HuH-7.5 (cell line): ENCODE results near the gene EIF3L.
"Not testable (repeated sequence)": the region's sequence is repeated elsewhere in the genome, so short reads cannot be mapped to it uniquely, and the experiment has no call there.

Experiments used
- DNase-seq: peaks from one replicate; pipeline ENCODE4 v3.0.0; 2011; ENCODE audit warnings: low spot score

The EIF3L gene

DNA sequence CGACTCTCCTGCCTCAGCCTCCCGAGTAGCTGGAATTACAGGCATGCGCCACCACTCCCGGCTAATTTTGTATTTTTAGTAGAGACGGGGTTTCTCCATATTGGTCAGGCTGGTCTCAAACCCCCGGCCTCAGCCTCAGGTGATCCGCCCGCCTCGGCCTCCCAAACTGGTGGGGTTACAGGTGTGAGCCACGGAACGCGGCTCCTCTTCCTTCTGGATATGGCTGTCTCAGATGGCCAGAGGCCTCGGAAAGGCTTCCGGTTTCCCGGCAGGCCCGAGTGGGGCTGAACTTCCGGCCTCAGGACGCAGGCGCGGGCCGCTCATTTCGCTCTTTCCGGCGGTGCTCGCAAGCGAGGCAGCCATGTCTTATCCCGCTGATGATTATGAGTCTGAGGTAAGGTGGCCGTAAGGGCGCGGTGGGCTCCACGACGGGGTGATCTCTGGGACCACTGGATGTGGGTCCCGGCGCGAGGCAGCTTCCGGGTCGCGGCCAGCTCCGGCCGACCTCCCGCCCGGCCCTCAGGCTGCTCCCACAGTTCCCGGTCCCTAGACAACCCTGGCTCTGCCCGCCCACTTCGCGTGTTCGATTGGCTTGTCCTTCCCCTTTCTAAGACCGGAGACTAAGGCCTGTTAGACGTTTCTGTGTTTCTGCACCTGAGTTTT, at the start of gene EIF3L:
EIF3L (plus strand) TSS at position 331 of the 663 bp plus-strand sequence; CDS start at position 362, 31 bp downstream.
- DNase-seq: peak; percentile 87

DNA sequence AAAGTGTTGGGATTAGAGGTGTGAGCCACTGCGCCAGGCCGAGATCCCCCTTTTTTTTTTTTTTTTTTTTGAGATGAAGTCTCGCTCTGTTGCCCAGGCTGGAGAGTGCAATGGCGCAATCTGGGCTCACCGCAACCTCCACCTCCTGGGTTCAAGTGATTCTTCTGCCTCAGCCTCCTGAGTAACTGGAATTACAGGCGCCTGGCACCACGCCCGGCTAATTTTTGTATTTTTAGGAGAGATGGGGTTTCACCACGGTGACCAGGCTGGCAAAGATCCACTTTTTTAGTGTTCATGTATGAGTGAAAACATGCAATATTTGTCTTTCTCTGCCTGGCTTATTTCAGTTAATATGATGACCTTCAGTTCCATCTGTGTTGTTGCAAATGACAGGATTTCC, 49.2 kb upstream of the EIF3L start:
- not testable (repeated sequence) for DNase-seq

DNA sequence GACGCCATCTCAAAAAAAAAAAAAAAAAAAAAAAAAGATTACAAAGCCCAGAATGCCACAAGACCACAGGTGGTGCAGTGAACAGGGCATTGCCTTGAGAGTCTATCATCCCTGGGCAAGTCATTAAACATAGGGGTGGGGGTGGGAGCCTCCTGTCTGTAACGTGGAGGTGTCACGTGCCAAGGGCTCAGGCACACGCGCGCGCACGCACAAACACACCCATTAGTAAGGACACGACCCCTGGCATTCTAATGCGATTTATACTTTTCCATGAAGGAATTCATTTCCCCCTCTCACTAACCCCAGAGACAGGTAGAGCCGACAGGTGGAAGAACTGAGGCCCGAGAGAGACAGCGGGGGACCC, 47.3 kb upstream of the EIF3L start:
- DNase-seq: no peak

DNA sequence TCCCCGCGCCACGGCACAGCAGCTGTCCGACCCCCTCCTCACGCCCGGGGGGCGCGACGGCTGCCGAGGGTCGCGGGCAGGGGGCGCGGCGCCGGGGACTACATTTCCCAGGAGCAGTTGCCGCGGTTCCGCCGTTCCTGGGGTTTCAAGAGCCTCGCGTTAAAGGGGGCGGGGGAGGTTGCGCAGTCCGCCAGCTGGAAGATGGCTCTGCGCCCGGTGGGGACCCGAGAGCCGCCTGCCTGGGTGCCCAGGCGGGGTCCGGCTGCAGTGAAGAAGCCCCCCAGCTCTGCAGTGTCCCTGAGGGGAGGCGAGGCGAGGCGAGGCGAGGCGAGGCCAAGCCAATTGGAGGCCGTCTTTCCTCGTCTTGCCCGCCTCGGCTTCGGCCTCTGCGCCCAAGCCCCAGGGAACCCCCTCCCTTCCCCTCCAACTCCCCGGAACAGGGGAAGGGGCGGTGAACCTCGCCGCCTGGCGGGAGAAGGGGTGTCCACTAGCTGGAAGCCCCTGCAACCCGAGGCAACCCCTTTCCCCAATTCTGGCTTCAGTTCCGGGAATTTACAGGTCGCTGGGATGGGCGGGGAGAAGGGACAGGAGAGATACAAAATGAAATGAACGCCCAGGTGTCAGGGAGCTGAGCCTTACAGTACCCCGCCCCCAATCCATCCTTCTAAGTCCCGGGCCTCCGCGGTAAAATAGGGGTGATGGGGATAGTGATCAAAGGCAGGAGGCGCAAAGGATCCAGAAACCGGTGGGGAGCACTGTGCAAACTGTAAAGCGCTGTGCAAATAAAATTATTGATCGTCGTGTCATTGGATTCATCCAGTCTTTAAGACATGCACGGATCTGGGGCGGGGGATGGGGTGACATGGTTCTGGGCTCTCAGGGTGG, 46.7 kb upstream of the EIF3L start:
- peak; percentile 75 for DNase-seq

DNA sequence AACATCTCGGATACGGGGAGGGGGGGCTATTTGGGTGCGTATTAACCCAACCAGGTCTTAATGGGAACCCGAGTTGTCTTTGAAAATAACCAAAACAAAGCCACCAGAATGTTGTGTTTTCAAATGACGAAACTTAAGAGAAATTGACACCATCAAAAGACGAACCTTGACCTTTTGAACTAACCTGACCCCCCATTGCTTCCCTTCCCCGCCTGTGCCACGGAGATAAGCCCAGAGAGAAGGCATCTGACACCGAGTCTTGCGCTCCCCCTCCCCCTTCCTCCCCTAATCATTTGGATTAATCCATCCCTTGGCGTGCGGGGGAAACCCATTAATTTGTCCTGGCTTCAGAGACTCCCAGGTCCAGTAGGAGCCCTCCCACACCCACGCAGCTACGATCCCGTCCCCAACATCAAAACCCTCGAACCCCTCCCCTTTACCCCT, 46.0 kb upstream of the EIF3L start:
- no peak for DNase-seq

DNA sequence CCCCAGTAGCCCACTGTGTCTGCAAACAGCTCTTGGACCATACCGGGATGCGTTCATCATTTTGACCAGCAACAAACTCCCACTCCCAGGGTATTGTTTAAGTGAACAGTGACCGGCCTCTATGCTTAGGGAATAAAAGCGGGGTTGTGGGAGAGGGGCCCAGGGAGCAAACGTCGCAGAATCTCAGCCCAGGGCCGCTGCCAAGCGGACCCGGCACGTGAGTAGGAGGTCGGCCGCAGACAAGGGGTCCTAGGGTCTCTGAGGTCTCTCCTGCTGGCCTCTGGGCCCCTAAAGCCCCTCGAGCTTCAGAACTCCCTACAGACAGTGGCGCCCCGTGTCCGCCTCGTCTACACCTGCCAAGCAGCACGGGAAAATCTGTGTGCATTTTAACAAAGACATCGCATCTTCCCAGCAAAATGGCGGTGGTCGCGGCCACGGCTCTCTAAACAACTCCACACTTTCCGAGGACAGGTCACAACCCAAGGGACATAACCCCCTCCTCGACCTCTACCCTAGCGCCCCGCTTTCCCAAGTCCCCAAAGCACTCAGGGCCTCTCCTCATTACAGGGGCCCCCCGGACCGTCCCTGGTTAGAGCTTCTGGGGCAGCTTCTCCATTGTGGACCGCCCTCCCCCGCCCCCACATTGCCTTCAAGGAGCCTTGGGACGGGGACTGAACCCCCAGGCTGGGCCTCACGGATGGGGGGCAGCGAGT, 45.4 kb upstream of the EIF3L start:
- DNase-seq: no peak

DNA sequence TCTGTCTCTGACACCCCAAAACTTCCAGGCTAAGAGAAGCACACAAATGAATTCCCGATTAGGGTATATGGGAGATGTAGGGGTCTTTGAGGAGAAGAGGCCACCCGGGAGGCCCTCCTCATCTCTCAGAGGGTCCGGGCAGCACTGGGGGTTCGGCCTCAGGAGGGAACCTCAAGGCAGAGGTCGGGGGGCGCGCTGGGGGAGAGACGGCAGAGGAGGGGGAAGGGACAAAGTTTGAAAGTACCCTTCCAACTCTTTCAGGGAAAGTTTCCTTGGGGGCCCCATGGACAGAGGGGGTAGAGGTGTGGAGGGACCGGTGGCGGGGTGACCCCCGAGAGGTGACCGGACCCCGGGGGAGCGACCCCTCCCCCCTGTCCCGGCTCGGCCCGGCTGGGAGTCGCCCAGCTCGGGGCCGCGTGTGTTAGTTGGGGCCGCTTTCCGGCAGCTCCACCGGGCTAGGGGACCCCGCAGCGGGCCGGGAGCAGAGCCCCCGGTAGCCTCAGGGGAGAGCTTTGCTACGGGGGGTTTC, 44.8 kb upstream of the EIF3L start:
- DNase-seq: no peak

DNA sequence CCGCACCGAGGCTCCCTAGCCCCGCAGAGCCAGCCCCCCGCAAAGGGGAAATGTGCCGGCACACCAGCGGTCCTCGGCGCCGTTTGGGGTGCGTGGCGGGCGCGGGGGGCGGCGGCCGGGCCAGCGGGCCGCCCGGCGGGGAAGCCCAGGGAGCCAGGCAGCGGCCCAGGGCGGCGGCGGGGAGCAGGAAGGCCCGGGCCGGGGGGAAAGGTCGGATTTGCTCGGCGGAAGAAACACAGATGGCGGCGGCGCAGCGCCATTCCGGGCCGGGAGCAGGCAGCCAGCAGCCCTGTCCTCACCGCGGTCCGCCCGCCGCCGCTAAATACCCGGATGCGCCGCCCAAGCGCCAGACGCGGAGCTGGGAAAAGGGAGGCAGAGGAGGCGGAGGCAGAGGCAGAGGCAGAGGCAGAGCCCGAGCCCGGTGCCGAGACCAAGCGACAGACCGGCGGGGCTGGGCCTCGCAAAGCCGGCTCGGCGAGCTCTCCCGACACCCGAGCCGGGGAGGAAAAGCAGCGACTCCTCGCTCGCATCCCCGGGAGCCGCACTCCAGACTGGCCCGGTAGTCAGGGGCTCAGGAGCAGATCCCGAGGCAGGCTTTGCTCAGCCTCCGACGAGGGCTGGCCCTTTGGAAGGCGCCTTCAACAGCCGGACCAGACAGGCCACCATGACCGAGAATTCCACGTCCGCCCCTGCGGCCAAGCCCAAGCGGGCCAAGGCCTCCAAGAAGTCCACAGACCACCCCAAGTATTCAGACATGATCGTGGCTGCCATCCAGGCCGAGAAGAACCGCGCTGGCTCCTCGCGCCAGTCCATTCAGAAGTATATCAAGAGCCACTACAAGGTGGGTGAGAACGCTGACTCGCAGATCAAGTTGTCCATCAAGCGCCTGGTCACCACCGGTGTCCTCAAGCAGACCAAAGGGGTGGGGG, 44.1 kb upstream of the EIF3L start:
- DNase-seq: peak; percentile 86

DNA sequence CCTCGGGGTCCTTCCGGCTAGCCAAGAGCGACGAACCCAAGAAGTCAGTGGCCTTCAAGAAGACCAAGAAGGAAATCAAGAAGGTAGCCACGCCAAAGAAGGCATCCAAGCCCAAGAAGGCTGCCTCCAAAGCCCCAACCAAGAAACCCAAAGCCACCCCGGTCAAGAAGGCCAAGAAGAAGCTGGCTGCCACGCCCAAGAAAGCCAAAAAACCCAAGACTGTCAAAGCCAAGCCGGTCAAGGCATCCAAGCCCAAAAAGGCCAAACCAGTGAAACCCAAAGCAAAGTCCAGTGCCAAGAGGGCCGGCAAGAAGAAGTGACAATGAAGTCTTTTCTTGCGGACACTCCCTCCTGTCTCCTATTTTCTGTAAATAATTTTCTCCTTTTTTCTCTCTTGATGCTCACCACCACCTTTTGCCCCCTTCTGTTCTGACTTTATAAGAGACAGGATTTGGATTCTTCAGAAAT, 43.4 kb upstream of the EIF3L start:
- DNase-seq: no peak

DNA sequence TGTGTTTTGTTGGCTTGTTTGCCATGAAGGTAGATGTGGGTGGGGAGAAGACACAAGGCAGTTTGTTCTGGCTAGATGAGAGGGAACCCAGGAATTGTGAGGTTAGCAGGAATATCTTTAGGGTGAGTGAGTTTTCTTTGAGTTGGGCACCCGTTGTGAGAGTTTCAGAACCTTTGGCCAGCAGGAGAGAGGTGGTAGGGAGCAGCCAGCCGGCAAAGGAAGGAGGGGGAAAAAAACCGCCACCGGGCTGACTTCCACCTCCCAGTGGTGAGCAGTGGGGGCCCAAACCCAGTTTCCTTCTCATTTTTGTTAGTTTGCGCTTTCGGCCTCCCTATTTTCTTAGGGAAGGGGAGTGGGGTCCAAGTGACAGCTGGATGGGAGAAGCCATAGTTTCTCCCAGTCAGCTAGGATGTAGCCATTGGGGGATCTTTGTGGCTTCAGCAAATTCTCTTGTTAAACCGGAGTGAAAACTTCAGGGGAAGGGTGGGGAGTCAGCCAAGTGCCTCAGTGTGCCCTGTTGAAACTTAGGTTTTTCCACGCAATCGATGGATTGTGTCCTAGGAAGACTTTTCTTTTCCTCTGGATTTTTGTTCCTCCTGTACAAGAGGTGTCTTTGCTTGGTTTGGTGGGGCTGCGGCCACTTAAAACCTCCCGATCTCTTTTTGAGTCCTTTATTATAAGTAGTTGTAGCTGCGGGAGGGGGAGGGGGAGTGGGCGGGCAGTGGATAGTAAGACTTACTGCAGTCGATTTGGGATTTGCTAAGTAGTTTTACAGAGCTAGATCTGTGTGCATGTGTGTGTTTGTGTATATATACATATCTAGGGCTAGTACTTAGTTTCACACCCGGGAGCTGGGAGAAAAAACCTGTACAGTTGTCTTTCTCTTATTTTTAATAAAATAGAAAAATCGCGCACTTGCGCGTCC, 42.5 kb upstream of the EIF3L start:
- DNase-seq: no peak

DNA sequence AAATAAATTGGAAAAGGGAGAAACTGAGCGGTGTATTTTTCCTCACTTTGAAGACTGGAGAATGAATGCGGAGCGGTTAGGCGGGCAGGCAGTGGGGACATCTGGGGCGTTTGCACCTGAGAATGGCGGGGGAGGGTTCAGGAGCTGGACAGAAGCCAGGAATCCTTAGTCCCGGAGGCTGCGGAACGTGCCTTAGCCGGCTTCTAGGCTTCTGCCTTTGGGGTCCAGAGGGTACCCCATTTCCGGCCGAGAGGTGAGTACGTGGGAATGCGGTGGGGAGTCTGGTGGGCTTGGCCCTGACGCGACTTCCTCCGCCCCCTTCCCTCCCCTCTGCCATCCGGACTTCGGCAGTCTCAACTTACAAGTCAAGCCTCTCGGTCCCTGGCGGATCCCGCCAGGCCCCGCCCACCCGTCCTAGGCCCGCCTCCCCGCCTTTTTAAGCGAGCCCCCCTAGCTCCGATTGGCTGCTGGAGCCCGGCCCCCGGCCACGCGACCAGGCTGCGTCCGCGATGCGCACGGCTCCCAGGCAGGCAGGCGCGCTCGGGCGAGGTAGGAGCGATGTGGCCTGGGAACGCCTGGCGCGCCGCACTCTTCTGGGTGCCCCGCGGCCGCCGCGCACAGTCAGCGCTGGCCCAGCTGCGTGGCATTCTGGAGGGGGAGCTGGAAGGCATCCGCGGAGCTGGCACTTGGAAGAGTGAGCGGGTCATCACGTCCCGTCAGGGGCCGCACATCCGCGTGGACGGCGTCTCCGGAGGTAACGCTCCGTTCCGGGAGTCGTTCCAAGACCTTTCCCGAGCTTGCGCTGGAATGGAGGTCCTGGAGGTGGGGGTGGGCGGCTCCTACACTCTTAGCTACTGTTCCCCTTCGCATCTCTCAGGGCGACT, 41.6 kb upstream of the EIF3L start, which contains the start of gene GCAT:
GCAT (plus strand) TSS at position 525 of the 884 bp plus-strand sequence; CDS start at position 559, 34 bp downstream.
- DNase-seq: peak; percentile 98

DNA sequence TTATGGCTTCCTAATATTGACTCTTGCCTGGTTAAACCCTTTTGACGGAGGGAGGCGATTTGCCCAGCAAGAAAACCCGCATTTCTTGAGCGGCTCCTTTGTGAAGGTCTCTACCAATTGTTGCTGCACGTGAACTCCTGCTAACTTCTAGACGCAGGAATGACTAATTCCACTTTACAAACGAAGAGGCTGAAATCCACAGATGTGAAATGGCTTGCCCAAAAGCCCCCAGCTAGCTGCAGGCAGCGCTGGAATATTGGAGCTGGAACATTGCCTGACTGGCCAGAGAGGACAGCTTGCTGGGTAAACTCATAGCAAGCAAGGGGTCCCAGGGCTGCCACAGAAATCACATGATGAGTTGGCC, 40.9 kb upstream of the EIF3L start:
- no peak for DNase-seq

DNA sequence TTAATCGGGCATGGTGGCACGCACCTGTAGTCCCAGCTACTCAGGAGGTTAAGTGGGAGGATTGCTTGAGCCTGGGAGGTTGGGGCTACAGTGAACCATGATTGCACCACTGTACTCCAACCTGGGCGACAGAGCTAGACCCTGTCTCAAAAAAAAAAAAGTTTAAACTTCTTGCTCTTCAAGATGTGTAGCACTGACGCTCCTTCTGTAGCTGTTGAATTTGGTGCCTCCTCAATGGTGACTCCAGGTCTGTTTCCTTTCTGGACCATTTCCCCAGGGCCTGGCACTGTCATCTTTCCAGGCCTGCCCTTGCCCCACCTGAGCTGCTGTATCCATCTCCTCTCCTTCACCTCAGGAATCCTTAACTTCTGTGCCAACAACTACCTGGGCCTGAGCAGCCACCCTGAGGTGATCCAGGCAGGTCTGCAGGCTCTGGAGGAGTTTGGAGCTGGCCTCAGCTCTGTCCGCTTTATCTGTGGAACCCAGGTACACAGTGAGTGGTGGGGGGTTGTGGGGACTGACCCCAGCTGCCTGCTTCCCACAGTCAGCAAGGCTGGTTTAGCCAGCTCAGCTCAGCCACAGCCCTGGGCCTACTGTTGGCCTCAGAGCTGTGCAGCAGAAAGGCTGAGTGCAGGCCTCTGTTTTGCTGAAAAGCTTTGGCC, 39.4 kb upstream of the EIF3L start:
- DNase-seq: no peak

DNA sequence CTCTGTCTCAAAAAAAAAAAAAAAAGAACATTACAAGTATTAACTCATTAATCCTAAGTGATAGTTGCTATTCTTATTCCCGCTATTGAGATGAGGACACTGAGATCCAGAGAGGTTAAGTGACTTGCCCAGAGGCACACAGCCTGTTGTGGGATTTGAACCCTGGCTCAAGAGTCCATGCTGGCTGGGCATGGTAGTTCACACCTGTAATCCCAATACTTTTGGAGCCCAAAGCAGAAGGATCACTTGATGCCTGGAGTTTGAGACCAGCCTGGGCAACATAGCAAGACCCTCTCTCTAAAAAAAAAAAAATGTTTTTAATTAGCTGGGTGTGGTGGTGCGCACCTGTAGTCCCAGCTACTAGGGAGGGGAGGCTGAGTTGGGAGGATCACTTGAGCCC, 37.4 kb upstream of the EIF3L start:
- DNase-seq: no peak

DNA sequence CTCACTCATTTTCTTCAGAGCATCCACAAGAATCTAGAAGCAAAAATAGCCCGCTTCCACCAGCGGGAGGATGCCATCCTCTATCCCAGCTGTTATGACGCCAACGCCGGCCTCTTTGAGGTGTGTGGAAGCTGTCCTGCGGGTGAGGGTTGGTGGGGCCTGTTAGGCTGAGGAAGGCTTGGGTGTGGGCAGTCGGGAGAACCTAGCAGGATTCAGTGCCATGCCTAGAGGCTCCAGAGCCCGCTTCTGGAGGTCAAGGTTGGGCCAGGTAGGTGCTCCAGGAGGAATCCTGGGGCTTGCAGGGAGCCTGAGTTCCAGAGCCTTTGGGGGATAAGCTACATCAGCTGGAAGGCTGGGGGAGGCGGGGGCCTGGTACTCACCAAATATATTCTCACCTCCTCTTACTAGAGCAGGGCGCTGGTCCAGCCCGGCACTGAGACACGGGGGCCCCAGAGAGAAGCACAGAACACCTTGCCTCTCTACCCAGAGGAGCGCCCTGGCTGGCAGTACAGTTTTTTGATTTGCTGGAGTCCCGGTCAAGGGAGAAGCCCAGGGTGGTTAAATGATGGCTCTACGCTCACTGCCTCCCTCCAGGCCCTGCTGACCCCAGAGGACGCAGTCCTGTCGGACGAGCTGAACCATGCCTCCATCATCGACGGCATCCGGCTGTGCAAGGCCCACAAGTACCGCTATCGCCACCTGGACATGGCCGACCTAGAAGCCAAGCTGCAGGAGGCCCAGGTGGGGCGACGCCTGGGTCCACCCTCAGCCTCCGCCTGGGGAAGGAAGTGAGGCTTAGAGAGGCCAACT, 36.1 kb upstream of the EIF3L start:
- no peak for DNase-seq

DNA sequence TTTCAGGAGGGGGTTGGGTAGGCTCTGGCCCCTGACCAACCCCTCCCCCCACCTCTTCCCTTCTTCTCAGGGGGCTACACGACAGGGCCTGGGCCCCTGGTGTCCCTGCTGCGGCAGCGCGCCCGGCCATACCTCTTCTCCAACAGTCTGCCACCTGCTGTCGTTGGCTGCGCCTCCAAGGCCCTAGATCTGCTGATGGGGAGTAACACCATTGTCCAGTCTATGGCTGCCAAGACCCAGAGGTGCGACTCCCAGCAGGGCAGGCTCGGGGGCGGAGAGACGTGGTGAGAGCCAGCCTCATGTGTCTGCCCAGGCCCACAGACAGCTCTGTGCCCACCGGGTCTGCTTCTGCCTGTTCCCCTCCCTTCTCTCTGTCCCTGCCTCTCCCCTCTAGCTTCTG, 33.6 kb upstream of the EIF3L start:
- no peak for DNase-seq

DNA sequence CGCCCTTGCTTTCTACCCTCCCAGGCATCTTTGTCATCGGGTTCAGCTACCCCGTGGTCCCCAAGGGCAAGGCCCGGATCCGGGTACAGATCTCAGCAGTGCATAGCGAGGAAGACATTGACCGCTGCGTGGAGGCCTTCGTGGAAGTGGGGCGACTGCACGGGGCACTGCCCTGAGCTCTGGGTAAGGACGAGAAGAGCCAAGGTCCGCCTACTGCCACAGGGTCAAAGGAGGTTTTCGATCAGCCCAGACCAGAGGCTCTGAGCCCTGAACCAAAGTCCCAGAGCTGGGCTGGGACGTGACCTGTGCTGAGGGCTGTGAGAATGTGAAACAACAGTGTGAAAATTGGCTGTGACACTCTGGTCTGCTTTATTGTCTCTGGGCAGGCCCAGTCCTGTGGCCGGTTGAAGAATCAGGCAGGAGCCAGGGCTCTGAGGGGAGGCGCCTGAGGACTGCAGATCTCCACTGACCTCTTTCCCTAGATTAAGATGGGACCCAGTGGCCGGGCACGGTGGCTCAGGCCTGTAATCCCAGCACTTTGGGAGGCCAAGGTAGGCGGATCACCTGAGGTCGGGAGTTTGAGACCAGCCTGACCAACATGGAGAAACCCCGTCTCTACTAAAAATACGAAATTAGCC, 32.6 kb upstream of the EIF3L start:
- no peak for DNase-seq
